Nephron progenitor cell (in vitro differentiated cells): Measurements from ENCODE around the gene NEUROD1.

Source experiments
- DNase-seq: peaks from one replicate; pipeline ENCODE4 v3.0.0; 2021
- H3K27ac Mint-ChIP-seq: 2 replicates; pipeline ENCODE4 v1.8.0; 2021; ENCODE audit warnings: mild to moderate bottlenecking, moderate library complexity, mixed read lengths
- H3K27me3 Mint-ChIP-seq: 2 replicates; pipeline ENCODE4 v1.8.0; 2021; ENCODE audit warnings: mild to moderate bottlenecking, low read depth, mixed read lengths; ENCODE audit not compliant: poor library complexity
- H3K36me3 Mint-ChIP-seq: 2 replicates; pipeline ENCODE4 v1.8.0; 2021; ENCODE audit warnings: low read depth, mixed read lengths
- H3K4me1 Mint-ChIP-seq: 2 replicates; pipeline ENCODE4 v1.8.0; 2021; ENCODE audit warnings: mixed read lengths
- H3K4me3 Mint-ChIP-seq: 2 replicates; pipeline ENCODE4 v1.8.0; 2021; ENCODE audit warnings: mild to moderate bottlenecking, moderate library complexity, mixed read lengths
- H3K9me3 Mint-ChIP-seq: 2 replicates; pipeline ENCODE4 v1.8.0; 2021; ENCODE audit warnings: mild to moderate bottlenecking, moderate library complexity, mixed read lengths
- TF ChIP-seq, protein P1 (sequence below): fragments of 200-600 bp; sonication (generic); IDR thresholded peaks from 2 replicates; pipeline ENCODE4 v1.5.0; 2021; ENCODE audit warnings: antibody characterized with exemption

The NEUROD1 gene

DNA sequence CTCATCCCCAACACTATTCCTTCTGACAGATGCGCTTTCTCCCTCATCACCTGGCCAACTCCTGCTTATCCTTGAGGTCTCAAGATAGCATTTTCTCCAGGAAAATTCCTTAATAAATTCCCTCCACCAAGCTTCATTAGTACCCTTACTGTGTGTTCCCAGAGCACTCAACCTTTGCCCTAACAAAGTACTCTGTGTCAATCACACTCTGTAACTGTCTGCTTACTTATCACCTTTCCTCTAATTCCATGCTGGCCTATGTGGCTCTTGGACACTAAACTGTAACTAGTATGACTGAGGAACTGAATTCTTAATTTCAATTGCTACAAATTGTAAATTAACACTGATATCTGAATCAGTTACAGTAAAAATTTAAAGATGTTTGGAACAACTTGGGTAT, 17.9 kb upstream of the NEUROD1 start:
- DNase-seq, result no peak
- Mint-ChIP-seq H3K4me1 (peaks cover 5% of the 10 kb centered on the region), H3K27ac (no peak overlapping the region), H3K4me3 (no peak overlapping the region), H3K36me3 (no peaks in the 10 kb centered on the region), H3K9me3 (peaks cover 10% of the 10 kb centered on the region), H3K27me3 (peaks cover 28% of the 10 kb centered on the region)
- TF ChIP-seq, protein P1, sequence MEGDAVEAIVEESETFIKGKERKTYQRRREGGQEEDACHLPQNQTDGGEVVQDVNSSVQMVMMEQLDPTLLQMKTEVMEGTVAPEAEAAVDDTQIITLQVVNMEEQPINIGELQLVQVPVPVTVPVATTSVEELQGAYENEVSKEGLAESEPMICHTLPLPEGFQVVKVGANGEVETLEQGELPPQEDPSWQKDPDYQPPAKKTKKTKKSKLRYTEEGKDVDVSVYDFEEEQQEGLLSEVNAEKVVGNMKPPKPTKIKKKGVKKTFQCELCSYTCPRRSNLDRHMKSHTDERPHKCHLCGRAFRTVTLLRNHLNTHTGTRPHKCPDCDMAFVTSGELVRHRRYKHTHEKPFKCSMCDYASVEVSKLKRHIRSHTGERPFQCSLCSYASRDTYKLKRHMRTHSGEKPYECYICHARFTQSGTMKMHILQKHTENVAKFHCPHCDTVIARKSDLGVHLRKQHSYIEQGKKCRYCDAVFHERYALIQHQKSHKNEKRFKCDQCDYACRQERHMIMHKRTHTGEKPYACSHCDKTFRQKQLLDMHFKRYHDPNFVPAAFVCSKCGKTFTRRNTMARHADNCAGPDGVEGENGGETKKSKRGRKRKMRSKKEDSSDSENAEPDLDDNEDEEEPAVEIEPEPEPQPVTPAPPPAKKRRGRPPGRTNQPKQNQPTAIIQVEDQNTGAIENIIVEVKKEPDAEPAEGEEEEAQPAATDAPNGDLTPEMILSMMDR, result no peak

DNA sequence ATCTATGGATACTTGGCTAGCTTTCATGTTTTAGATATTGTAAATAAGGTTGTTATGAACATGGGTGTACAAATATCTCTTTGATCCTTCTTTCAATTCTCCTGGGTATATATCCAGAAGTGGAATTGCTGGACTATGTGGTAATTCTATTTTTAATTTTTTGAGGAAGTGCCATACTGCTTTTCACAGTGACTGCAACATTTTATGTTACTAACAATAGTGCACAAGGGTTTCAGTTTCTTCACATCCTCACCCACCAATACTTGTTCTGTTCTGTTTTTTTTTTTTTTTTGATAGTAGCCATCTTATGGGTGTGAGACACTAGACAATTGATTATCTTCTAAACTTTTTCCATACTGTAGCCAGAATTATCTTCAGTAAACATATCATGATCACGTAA, 17.3 kb upstream of the NEUROD1 start:
- H3K27ac Mint-ChIP-seq, result no peak overlapping the region

DNA sequence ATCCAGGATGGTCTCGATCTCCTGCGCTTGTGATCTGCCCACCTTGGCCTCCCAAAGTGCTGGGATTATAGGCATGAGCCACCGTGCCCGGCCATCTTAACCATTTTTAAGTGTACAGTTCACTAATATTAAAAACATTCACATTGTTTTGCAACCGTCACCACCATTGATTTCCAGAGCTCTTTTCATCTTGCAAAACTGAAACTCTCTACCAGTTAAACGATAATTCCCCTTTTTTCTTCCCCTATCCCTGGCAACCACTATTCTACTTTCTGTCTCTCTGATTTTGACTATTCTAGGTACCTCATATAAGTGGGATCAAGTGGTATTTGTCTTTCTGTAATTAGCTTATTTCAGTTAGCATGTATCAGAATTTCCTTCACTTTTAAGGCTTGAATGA, 16.8 kb upstream of the NEUROD1 start:
- DNase-seq, result no peak
- Mint-ChIP-seq H3K27me3 (peaks cover 28% of the 10 kb centered on the region), H3K4me1 (peaks cover 5% of the 10 kb centered on the region), H3K9me3 (no peaks in the 10 kb centered on the region), H3K36me3 (no peaks in the 10 kb centered on the region), H3K27ac (no peak overlapping the region), H3K4me3 (no peak overlapping the region)
- TF ChIP-seq, protein P1, result no peak

More for the DNA sequence above, 17.3 kb upstream of the NEUROD1 start:
- DNase-seq, result no peak
- TF ChIP-seq, protein P1, result no peak
- Mint-ChIP-seq H3K4me1 (peaks cover 5% of the 10 kb centered on the region), H3K27me3 (peaks cover 28% of the 10 kb centered on the region), H3K4me3 (no peak overlapping the region), H3K36me3 (no peaks in the 10 kb centered on the region), H3K9me3 (peaks cover 4% of the 10 kb centered on the region)

DNA sequence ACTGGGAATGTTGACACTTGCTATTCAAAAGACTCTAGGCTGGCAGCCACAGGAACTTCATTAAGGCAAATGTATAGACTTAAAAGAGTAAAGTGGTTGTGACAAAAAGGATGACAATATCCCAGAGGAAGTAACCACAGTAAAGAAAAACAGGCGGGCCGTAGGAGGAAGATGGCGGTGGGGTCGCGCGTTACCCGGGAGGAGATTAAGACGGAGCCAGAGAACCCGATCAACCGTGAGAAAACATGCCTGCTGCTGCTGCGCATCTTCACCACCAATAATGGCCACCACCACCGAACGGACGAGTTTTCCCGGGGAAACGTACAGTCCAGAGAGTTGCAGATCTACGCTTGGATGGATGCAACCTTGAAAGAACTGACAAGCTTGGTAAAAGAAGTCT, 14.0 kb upstream of the NEUROD1 start:
- Mint-ChIP-seq H3K4me3 (no peak overlapping the region), H3K27ac (no peak overlapping the region), H3K4me1 (peaks cover 5% of the 10 kb centered on the region), H3K27me3 (peaks cover 37% of the 10 kb centered on the region), H3K9me3 (no peaks in the 10 kb centered on the region), H3K36me3 (no peaks in the 10 kb centered on the region)
- no peak for DNase-seq
- TF ChIP-seq, protein P1, result no peak

DNA sequence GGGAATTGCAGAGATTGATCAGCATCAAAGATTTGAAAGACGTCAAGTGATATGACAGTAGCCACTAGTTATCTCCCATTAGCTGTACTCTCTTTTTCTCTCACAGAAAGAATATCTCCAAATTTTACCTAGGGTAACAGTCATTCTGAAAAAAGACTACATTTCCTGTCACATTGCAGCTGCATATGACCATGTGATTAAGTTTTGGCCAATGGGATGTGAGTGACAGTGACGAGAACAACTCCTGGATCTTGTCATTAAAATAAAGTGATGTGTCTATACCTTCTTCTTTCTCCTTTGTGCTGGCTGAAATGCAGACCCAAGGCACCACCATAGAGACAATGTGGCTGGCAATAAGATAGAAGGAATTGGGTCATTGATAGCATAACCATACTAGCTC, 10.5 kb upstream of the NEUROD1 start:
- H3K27ac Mint-ChIP-seq, result no peak overlapping the region
- H3K36me3 Mint-ChIP-seq, result no peaks in the 10 kb centered on the region
- H3K9me3 Mint-ChIP-seq, result no peaks in the 10 kb centered on the region
- peaks cover 5% of the 10 kb centered on the region for H3K4me1 Mint-ChIP-seq
- TF ChIP-seq, protein P1, result no peak
- DNase-seq, result no peak
- H3K27me3 Mint-ChIP-seq, result peaks cover 53% of the 10 kb centered on the region
- H3K4me3 Mint-ChIP-seq, result no peak overlapping the region

DNA sequence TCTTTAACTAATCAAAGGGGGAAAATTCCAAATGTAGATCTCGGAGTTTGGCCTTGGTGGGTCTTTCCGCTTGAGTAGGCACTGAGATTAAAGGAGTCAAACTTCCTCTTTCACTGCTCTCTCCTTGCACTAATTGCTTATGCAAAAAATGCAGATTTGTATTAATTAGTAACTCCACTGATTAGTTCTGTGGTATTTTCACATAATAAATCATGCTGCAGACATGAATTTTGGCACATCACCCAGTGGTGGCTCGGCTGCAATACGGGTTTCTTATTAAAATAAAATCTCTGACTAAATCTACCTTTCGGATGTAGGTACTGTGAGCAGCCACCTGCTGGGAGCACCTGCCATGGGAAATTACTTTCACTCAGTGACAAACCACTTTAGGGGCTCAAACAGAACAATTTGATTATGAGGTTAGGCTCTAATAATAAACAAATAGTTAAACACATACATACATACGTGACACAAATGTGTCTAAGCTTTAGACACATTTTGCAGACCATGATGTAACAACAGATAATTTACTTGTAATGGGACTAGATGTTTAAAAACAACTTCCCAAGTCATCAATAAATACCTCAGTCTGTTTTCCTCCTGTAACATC, 6.4 kb upstream of the NEUROD1 start:
- Mint-ChIP-seq H3K9me3 (no peaks in the 10 kb centered on the region), H3K27me3 (peaks cover 92% of the 10 kb centered on the region), H3K27ac (no peak overlapping the region), H3K4me1 (peaks cover 30% of the 10 kb centered on the region), H3K36me3 (no peaks in the 10 kb centered on the region), H3K4me3 (no peak overlapping the region)
- TF ChIP-seq, protein P1, result no peak
- DNase-seq, result no peak
